Measurements from ENCODE around the gene LIN28B.

The LIN28B gene

GRCh38 chr6:104955927-104956730, 778 bp upstream of the LIN28B start:
- Histone ChIP-seq H3K9me3 (ENCODE audit: control insufficient read depth in 2 of 2, low read length in 2 of 2) (no peaks in the 10 kb centered on the region), H3K4me3 (ENCODE audit: low read length in 2 of 2) (no peak overlapping the region), H3K27ac (ENCODE audit: low read depth in 2 of 2, low read length in 2 of 2) (no peak overlapping the region), H3K4me1 (ENCODE audit: control insufficient read depth in 2 of 2, insufficient read depth in 2 of 2, low read length in 2 of 2) (no peaks in the 10 kb centered on the region), H3K27me3 (ENCODE audit: control insufficient read depth in 2 of 2, insufficient read depth in 2 of 2, low read length in 2 of 2) (peaks cover 42 to 43% of the 10 kb centered on the region in 2 donors), H3K9ac (ENCODE audit: low read depth in 1 of 2, low read length in 2 of 2) (no peak overlapping the region), H3K36me3 (ENCODE audit: control insufficient read depth in 2 of 2, insufficient read depth in 2 of 2, low read length in 2 of 2) (no peaks in the 10 kb centered on the region)

GRCh38 chr6:104957301-104958177, 632 bp downstream of the LIN28B start:
- H3K9me3 ChIP-seq (ENCODE audit: control insufficient read depth in 2 of 2, low read length in 2 of 2) = no peaks in the 10 kb centered on the region
- H3K36me3 ChIP-seq (ENCODE audit: control insufficient read depth in 2 of 2, insufficient read depth in 2 of 2, low read length in 2 of 2) = no peaks in the 10 kb centered on the region
- no peaks in the 10 kb centered on the region for H3K4me1 ChIP-seq (ENCODE audit: control insufficient read depth in 2 of 2, insufficient read depth in 2 of 2, low read length in 2 of 2)
- no peak overlapping the region for H3K27ac ChIP-seq (ENCODE audit: low read depth in 2 of 2, low read length in 2 of 2)
- H3K4me3 ChIP-seq (ENCODE audit: low read length in 2 of 2) = no peak overlapping the region
- H3K27me3 ChIP-seq (ENCODE audit: control insufficient read depth in 2 of 2, insufficient read depth in 2 of 2, low read length in 2 of 2) = peaks cover 36 to 38% of the 10 kb centered on the region in 2 donors
- H3K9ac ChIP-seq (ENCODE audit: low read depth in 1 of 2, low read length in 2 of 2) = no peak overlapping the region

GRCh38 chr6:104958178-104959025, 1.5 kb downstream of the LIN28B start:
- Histone ChIP-seq H3K4me3 (ENCODE audit: low read length in 2 of 2) (no peak overlapping the region), H3K9me3 (ENCODE audit: control insufficient read depth in 2 of 2, low read length in 2 of 2) (no peaks in the 10 kb centered on the region), H3K27me3 (ENCODE audit: control insufficient read depth in 2 of 2, insufficient read depth in 2 of 2, low read length in 2 of 2) (peaks cover 28 to 33% of the 10 kb centered on the region in 2 donors), H3K4me1 (ENCODE audit: control insufficient read depth in 2 of 2, insufficient read depth in 2 of 2, low read length in 2 of 2) (no peaks in the 10 kb centered on the region), H3K9ac (ENCODE audit: low read depth in 1 of 2, low read length in 2 of 2) (no peak overlapping the region), H3K36me3 (ENCODE audit: control insufficient read depth in 2 of 2, insufficient read depth in 2 of 2, low read length in 2 of 2) (no peaks in the 10 kb centered on the region), H3K27ac (ENCODE audit: low read depth in 2 of 2, low read length in 2 of 2) (no peak overlapping the region)

GRCh38 chr6:104959026-104959858, 2.3 kb downstream of the LIN28B start:
- H3K4me3 ChIP-seq (ENCODE audit: low read length in 2 of 2) = no peak overlapping the region
- H3K36me3 ChIP-seq (ENCODE audit: control insufficient read depth in 2 of 2, insufficient read depth in 2 of 2, low read length in 2 of 2) = no peaks in the 10 kb centered on the region
- peaks cover 24 to 33% of the 10 kb centered on the region in 2 donors for H3K27me3 ChIP-seq (ENCODE audit: control insufficient read depth in 2 of 2, insufficient read depth in 2 of 2, low read length in 2 of 2)
- H3K4me1 ChIP-seq (ENCODE audit: control insufficient read depth in 2 of 2, insufficient read depth in 2 of 2, low read length in 2 of 2) = no peaks in the 10 kb centered on the region
- H3K27ac ChIP-seq (ENCODE audit: low read depth in 2 of 2, low read length in 2 of 2) = no peak overlapping the region
- no peaks in the 10 kb centered on the region for H3K9me3 ChIP-seq (ENCODE audit: control insufficient read depth in 2 of 2, low read length in 2 of 2)
- no peak overlapping the region for H3K9ac ChIP-seq (ENCODE audit: low read depth in 1 of 2, low read length in 2 of 2)

GRCh38 chr6:104969108-104969507, 12.2 kb downstream of the LIN28B start:
- no peaks in the 10 kb centered on the region for H3K36me3 ChIP-seq (ENCODE audit: control insufficient read depth in 2 of 2, insufficient read depth in 2 of 2, low read length in 2 of 2)
- H3K9me3 ChIP-seq (ENCODE audit: control insufficient read depth in 2 of 2, low read length in 2 of 2) = no peaks in the 10 kb centered on the region
- no peaks in the 10 kb centered on the region for H3K4me1 ChIP-seq (ENCODE audit: control insufficient read depth in 2 of 2, insufficient read depth in 2 of 2, low read length in 2 of 2)
- H3K27ac ChIP-seq (ENCODE audit: low read depth in 2 of 2, low read length in 2 of 2) = no peak overlapping the region
- no peaks in the 10 kb centered on the region for H3K27me3 ChIP-seq (ENCODE audit: control insufficient read depth in 2 of 2, insufficient read depth in 2 of 2, low read length in 2 of 2)
- no peak overlapping the region for H3K4me3 ChIP-seq (ENCODE audit: low read length in 2 of 2)
- no peak overlapping the region for H3K9ac ChIP-seq (ENCODE audit: low read depth in 1 of 2, low read length in 2 of 2)

- no peak overlapping the region for H3K27ac ChIP-seq (ENCODE audit: low read depth in 2 of 2, low read length in 2 of 2)
- H3K4me3 ChIP-seq (ENCODE audit: low read length in 2 of 2) = no peak overlapping the region
- no peaks in the 10 kb centered on the region for H3K36me3 ChIP-seq (ENCODE audit: control insufficient read depth in 2 of 2, insufficient read depth in 2 of 2, low read length in 2 of 2)
- H3K4me1 ChIP-seq (ENCODE audit: control insufficient read depth in 2 of 2, insufficient read depth in 2 of 2, low read length in 2 of 2) = no peaks in the 10 kb centered on the region
- no peaks in the 10 kb centered on the region for H3K9me3 ChIP-seq (ENCODE audit: control insufficient read depth in 2 of 2, low read length in 2 of 2)
- no peaks in the 10 kb centered on the region for H3K27me3 ChIP-seq (ENCODE audit: control insufficient read depth in 2 of 2, insufficient read depth in 2 of 2, low read length in 2 of 2)
- no peak overlapping the region for H3K9ac ChIP-seq (ENCODE audit: low read depth in 1 of 2, low read length in 2 of 2)
These were observed 13.1 kb downstream of the LIN28B start for GRCh38 chr6:104969785-104970581.

- Histone ChIP-seq H3K27me3 (ENCODE audit: control insufficient read depth in 2 of 2, insufficient read depth in 2 of 2, low read length in 2 of 2) (no peaks in the 10 kb centered on the region), H3K27ac (ENCODE audit: low read depth in 2 of 2, low read length in 2 of 2) (no peak overlapping the region), H3K4me1 (ENCODE audit: control insufficient read depth in 2 of 2, insufficient read depth in 2 of 2, low read length in 2 of 2) (no peaks in the 10 kb centered on the region), H3K9me3 (ENCODE audit: control insufficient read depth in 2 of 2, low read length in 2 of 2) (no peaks in the 10 kb centered on the region), H3K36me3 (ENCODE audit: control insufficient read depth in 2 of 2, insufficient read depth in 2 of 2, low read length in 2 of 2) (no peaks in the 10 kb centered on the region), H3K4me3 (ENCODE audit: low read length in 2 of 2) (no peak overlapping the region), H3K9ac (ENCODE audit: low read depth in 1 of 2, low read length in 2 of 2) (no peak overlapping the region)
These were observed 16.5 kb downstream of the LIN28B start for GRCh38 chr6:104973404-104973803.

- no peaks in the 10 kb centered on the region for H3K9me3 ChIP-seq (ENCODE audit: control insufficient read depth in 2 of 2, low read length in 2 of 2)
- H3K4me1 ChIP-seq (ENCODE audit: control insufficient read depth in 2 of 2, insufficient read depth in 2 of 2, low read length in 2 of 2) = no peaks in the 10 kb centered on the region
- no peak overlapping the region for H3K9ac ChIP-seq (ENCODE audit: low read depth in 1 of 2, low read length in 2 of 2)
- H3K27ac ChIP-seq (ENCODE audit: low read depth in 2 of 2, low read length in 2 of 2) = no peak overlapping the region
- no peaks in the 10 kb centered on the region for H3K36me3 ChIP-seq (ENCODE audit: control insufficient read depth in 2 of 2, insufficient read depth in 2 of 2, low read length in 2 of 2)
- H3K4me3 ChIP-seq (ENCODE audit: low read length in 2 of 2) = no peak overlapping the region
- H3K27me3 ChIP-seq (ENCODE audit: control insufficient read depth in 2 of 2, insufficient read depth in 2 of 2, low read length in 2 of 2) = no peaks in the 10 kb centered on the region
These were observed 26.4 kb downstream of the LIN28B start for GRCh38 chr6:104983296-104983695.

- no peaks in the 10 kb centered on the region for H3K27me3 ChIP-seq (ENCODE audit: control insufficient read depth in 2 of 2, insufficient read depth in 2 of 2, low read length in 2 of 2)
- no peak overlapping the region for H3K9ac ChIP-seq (ENCODE audit: low read depth in 1 of 2, low read length in 2 of 2)
- H3K36me3 ChIP-seq (ENCODE audit: control insufficient read depth in 2 of 2, insufficient read depth in 2 of 2, low read length in 2 of 2) = no peaks in the 10 kb centered on the region
- H3K4me1 ChIP-seq (ENCODE audit: control insufficient read depth in 2 of 2, insufficient read depth in 2 of 2, low read length in 2 of 2) = no peaks in the 10 kb centered on the region
- H3K9me3 ChIP-seq (ENCODE audit: control insufficient read depth in 2 of 2, low read length in 2 of 2) = no peaks in the 10 kb centered on the region
- no peak overlapping the region for H3K4me3 ChIP-seq (ENCODE audit: low read length in 2 of 2)
- no peak overlapping the region for H3K27ac ChIP-seq (ENCODE audit: low read depth in 2 of 2, low read length in 2 of 2)
These were observed 26.9 kb downstream of the LIN28B start for GRCh38 chr6:104983776-104984175.
